T-helper 9 cell (primary cell): ENCODE data around the gene IGF2BP2.
"Not testable (repeated sequence)": the region's sequence is repeated elsewhere in the genome, so short reads cannot be mapped to it uniquely, and the experiment has no call there.

Experiments used
- DNase-seq: peaks from one replicate; pipeline ENCODE4 v3.0.0-alpha.2; 2020

The IGF2BP2 gene

GRCh38 chr3:185709251-185709955, 115.4 kb downstream of the IGF2BP2 start:
- no peak for DNase-seq

- no peak for DNase-seq
These were observed 116.5 kb downstream of the IGF2BP2 start for GRCh38 chr3:185708392-185708791.

- DNase-seq: no peak
These were observed 119.3 kb downstream of the IGF2BP2 start for GRCh38 chr3:185705498-185705897.

- DNase-seq: no peak
These were observed 122.3 kb downstream of the IGF2BP2 start for GRCh38 chr3:185702262-185703225.

GRCh38 chr3:185701611-185702261, 123.1 kb downstream of the IGF2BP2 start:
- DNase-seq: no peak

GRCh38 chr3:185699927-185700326, 124.9 kb downstream of the IGF2BP2 start:
- DNase-seq: no peak

- DNase-seq: not testable (repeated sequence)
These were observed 127.6 kb downstream of the IGF2BP2 start for GRCh38 chr3:185697228-185697627.

GRCh38 chr3:185696039-185696438, 128.8 kb downstream of the IGF2BP2 start:
- no peak for DNase-seq

- DNase-seq: no peak
These were observed 130.7 kb downstream of the IGF2BP2 start for GRCh38 chr3:185693985-185694653.

GRCh38 chr3:185691622-185692021, 133.2 kb downstream of the IGF2BP2 start:
- no peak for DNase-seq

- DNase-seq: no peak
These were observed 137.5 kb downstream of the IGF2BP2 start for GRCh38 chr3:185687271-185687878.

GRCh38 chr3:185685231-185686035, 139.4 kb downstream of the IGF2BP2 start:
- no peak for DNase-seq

- no peak for DNase-seq
These were observed 144.6 kb downstream of the IGF2BP2 start for GRCh38 chr3:185680231-185680630.

- DNase-seq: no peak
These were observed 146.8 kb downstream of the IGF2BP2 start for GRCh38 chr3:185678027-185678426.

GRCh38 chr3:185677146-185677829, 147.6 kb downstream of the IGF2BP2 start:
- DNase-seq: no peak

GRCh38 chr3:185667574-185667973, 157.3 kb downstream of the IGF2BP2 start:
- no peak for DNase-seq

- no peak for DNase-seq
These were observed 160.9 kb downstream of the IGF2BP2 start for GRCh38 chr3:185663929-185664328.

- DNase-seq: no peak
These were observed 163.1 kb downstream of the IGF2BP2 start for GRCh38 chr3:185661772-185662171.

GRCh38 chr3:185661296-185661695, 163.5 kb downstream of the IGF2BP2 start:
- DNase-seq: not testable (repeated sequence)
